Measurements from ENCODE around the gene UCK2. TPM values are rescaled to one million over a fixed set of nuclear protein-coding genes. Genes with fewer than 3 reads are reported as not detected.

Gene UCK2
- total RNA-seq, 1 experiment from 2014 or later, result 77.9 TPM

GRCh38 chr1:165856021-165856420, 28.6 kb downstream of the UCK2 start:
- Histone ChIP-seq H2BK12ac (ENCODE audit: insufficient read length, low read depth, low read length) (no peak overlapping the region), H4K8ac (replicated peaks; ENCODE audit: insufficient read length, low read depth, low read length) (no peak overlapping the region), H3K14ac (ENCODE audit: insufficient read depth, low read length) (no peak overlapping the region), H2AFZ (ENCODE audit: low read length) (no peak overlapping the region), H3K23me2 (ENCODE audit: insufficient read length, low read depth, low read length, poor library complexity, severe bottlenecking) (no peaks in the 10 kb centered on the region), H3K56ac (ENCODE audit: insufficient read length, low read depth, low read length) (no peak overlapping the region), H2BK120ac (ENCODE audit: low read depth, low read length, poor library complexity, severe bottlenecking) (no peak overlapping the region), H3K18ac (ENCODE audit: insufficient read length, low read depth, low read length) (no peak overlapping the region), H2BK15ac (ENCODE audit: low read depth, low read length) (no peak overlapping the region), H2BK5ac (ENCODE audit: insufficient read length, low read length) (no peak overlapping the region), H3K23ac (ENCODE audit: insufficient read length, low read depth, low read length) (no peak overlapping the region), H4K5ac (ENCODE audit: insufficient read length, low read depth, low read length) (no peak overlapping the region), H3K9me3 (ENCODE audit: control insufficient read depth, low read depth, low read length) (no peaks in the 10 kb centered on the region), H3K4me1 (ENCODE audit: insufficient read depth, low read length) (peaks cover 16% of the 10 kb centered on the region; the same call in 1 of the 2 replicates), H2BK20ac (ENCODE audit: low read depth, low read length, poor library complexity, severe bottlenecking) (no peak overlapping the region), H3T11ph (ENCODE audit: low read length) (no peak overlapping the region), H3K27ac (ENCODE audit: insufficient read length, low read depth, low read length) (no peak overlapping the region), H4K20me1 (ENCODE audit: control insufficient read depth, insufficient read depth, insufficient read length) (peaks cover 2% of the 10 kb centered on the region), H3K9ac (ENCODE audit: extremely low read depth, insufficient read length, low read length) (no peak overlapping the region), H3K79me2 (ENCODE audit: insufficient read depth, low read length) (peaks cover 71% of the 10 kb centered on the region; the same call in 1 of the 2 replicates), H2AK5ac (ENCODE audit: insufficient read length, low read length) (no peak overlapping the region), H3K27me3 (ENCODE audit: insufficient read depth, low read length) (no peaks in the 10 kb centered on the region), H4K91ac (ENCODE audit: insufficient read length, low read depth, low read length) (no peak overlapping the region), H3K79me1 (ENCODE audit: insufficient read depth, low read depth, low read length, poor library complexity, severe bottlenecking) (no peaks in the 10 kb centered on the region), H3K4ac (ENCODE audit: low read depth, low read length) (no peak overlapping the region), H3K4me2 (ENCODE audit: insufficient read depth, insufficient read length, low read length) (no peak overlapping the region)
- no CpG with 5 or more reads among the region's 3 CpGs for WGBS (ENCODE audit: extremely low coverage, insufficient read length, low lambda C conversion rate)
- Mint-ChIP-seq H3K27me3 (ENCODE audit: low read depth) (no peaks in the 10 kb centered on the region), H3K9me3 (0 out of 5 replicates have a peak, but pooled peaks cover 0 to 5% of the 10 kb centered on the region in 2 experiments), H3K4me3 (no peak overlapping the region; a peak in 1 of 5 replicates), H3K27ac (no peak overlapping the region; a peak in 1 of 7 replicates), H3K4me1 (peaks cover 82 to 83% of the 10 kb centered on the region in 2 experiments), H3K36me3 (ENCODE audit: insufficient read depth in 1 of 3, low read depth in 3 of 3) (peaks cover 9 to 13% (median 9%) of the 10 kb centered on the region in 3 experiments; a peak in 6 of 7 replicates)
- TF ChIP-seq CTCF (conservative IDR thresholded peaks at IDR 0.05), result no peak
- DNase-seq, result no peak
